Measurements from ENCODE around the gene TUBB2B.
"Not testable (repeated sequence)": the region's sequence is repeated elsewhere in the genome, so short reads cannot be mapped to it uniquely, and the experiment has no call there.

Gene TUBB2B

DNA sequence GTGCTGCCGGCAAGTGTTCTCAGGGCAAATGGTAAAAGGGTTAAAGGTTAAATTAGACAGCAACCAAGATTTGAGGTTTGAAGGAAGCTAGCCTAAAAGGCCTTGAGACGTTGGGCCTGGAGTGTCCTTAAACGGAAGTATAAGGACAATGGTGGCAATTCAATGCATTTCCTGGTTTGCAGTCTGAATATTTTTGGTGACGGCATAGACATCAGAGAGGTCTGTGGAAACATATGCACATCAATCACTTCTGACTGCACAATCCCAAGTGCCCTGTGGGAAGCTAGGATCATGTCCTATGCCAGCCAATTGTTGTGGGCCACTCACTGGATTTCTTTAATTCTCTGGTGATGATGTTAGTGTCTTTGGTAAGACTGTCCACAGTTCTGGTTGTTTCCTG is 44.4 kb downstream of the TUBB2B start:
- no peak for DNase-seq

DNA sequence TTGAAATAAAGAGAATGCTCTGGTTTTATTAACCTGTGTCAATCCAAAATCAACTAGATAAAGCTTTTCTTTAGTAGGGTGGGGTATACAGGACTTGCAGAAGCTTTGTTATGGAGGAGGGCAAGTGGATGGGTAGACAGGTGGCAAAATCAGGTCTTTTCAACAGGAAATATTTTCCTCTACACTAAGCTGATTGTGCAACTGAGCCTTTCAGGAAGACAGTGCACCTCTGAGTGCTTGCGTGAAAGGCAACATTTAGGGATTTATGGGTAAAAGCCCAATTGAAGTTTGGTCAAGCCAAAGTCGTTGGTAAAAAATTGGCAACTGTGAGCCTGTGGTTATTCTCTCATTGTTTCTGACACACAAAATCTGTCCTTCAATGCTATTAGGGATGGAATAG is 46.3 kb downstream of the TUBB2B start:
- DNase-seq = no peak

DNA sequence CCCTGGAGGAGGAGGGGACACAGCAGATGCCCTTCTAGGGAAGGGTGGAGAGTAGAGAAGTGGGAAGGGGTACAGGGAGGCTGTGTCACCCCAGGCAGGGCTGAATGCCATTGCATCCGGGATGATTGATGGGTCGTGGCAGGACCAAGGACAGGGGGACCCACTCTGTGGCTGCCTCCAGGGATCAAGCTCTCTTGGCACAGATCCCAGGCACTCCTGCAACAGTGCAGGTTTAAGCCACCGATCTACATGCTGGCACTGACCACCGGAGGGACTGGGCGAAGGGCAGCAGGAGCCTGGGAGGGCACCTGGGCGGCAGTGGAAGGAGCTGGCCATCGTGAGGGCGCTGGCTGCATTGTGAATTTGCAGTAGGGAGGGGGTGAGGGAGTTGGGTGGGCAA is 47.5 kb downstream of the TUBB2B start:
- not testable (repeated sequence) for DNase-seq

DNA sequence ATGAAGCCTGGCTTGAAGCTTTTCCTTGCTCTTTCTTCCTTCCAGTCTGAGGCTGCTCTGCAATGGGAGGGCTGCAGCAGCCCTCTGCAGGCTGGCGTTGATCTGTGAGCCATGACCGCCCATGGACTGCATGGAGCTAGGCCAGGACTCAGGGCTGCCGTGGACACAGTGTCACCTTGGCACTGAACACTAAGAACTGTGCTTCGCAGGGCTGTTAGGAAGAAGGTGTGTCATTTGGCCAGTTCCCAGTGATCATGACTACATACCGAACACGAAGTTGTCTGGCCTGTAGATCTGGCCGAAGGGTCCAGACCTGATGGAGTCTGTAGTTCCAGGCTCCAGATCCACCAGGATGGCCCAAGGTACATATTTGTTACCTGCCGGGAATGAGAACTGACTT is 48.8 kb downstream of the TUBB2B start:
- DNase-seq = not testable (repeated sequence)

DNA sequence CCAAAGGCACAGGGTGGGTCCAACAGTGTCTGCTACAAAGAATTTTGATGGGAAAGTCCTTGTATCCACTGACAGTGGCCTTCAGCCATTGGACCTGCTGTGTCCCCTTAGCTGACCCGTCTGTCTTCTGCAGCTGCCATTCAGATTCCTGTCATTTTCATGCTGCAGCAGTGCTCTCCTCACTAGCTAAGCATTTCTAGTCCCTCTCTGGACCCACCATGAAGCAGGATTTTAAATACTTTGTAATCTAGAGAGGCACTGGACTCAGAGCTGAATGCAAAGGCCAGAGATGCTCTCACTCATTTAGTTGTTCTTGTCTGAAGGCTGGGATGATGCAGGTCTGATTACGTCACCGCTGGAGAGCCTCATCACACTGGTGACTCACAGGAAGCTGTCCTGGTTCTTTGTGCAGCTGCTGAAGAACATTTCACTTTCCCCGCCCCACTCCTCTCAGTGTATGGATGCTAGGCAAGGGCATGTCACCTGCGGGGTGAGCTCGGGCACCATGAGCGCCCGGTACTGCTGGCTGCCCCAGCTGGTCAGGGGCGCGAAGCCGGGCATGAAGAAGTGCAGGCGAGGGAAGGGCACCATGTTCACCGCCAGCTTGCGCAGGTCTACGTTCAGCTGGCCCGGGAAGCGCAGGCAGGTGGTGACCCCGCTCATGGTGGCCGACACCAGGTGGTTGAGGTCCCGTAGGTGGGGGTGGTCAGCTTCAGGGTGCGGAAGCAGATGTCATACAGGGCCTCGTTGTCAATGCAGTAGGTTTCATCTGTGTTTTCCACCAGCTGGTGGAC is 50.7 kb downstream of the TUBB2B start:
- DNase-seq = peak; percentile 63

DNA sequence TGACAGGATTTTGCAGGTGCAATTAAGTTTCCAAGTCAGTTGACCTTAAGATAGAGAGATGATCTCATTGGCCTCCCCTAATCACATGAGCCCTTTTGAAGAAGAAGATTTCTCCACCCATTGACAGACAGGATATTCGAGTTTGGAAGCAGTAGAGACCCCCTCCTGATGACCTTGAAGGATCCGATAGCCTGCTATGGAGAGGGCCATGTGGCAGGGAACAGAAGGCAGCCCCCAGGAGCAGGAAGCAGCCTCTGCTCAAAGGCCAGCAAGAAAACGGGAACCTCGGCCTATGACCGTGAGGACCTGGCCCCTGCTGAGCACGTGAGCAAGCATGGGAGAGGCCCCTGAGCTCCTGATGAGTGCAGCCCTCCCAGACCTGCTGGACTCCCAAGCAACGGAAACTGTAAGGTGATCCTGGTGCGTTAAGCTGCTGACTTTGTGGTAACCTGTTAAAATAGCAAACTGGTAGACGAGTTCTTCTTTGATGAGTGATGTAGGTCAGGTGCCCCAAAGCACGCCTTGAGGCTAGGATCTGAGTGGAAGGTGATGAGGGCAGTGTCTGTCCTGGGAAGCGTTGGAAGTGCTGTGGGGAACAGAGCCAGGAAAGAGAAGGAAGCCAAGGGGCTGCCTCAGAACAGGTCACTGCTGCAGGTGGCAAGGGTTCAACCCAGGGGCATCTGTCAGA is 51.6 kb downstream of the TUBB2B start:
- DNase-seq = no peak

Measured in stimulated activated CD8-positive, alpha-beta memory T cell treated with anti-CD3 and anti-CD28 coated beads, Interleukin-4, amount 100 ng/mL, for 48 hours (primary cell).